ENCODE measurements around the gene SLC26A9. TPM values are rescaled to one million over a fixed set of nuclear protein-coding genes. Genes with fewer than 3 reads are reported as not detected.
A peak's percentile ranks its signal among the peaks of the same experiment; 100 is the strongest.

Gene SLC26A9
- total and polyA plus RNA-seq, 3 experiments from 2014 or later: not detected

- no peaks in the 10 kb centered on the region for H3K36me3 Mint-ChIP-seq
- no peaks in the 10 kb centered on the region for H3K9me3 Mint-ChIP-seq
- Histone ChIP-seq H3K9me3 (ENCODE audit: low read length) (no peaks in the 10 kb centered on the region), H3K4me1 (ENCODE audit: insufficient read depth, low read length) (no peaks in the 10 kb centered on the region), H3K36me3 (ENCODE audit: insufficient read depth, low read length) (no peaks in the 10 kb centered on the region), H3K27ac (ENCODE audit: low read depth, low read length) (no peak overlapping the region), H3K27me3 (ENCODE audit: insufficient read depth, low read length, poor library complexity, severe bottlenecking) (peaks cover 12% of the 10 kb centered on the region), H3K4me3 (ENCODE audit: low read length) (no peak overlapping the region)
- H3K4me1 Mint-ChIP-seq: no peaks in the 10 kb centered on the region
- ChIA-PET POLR2A (no interaction called here), CTCF (no interaction called here)
- H3K27me3 Mint-ChIP-seq: peaks cover 23 to 77% of the 10 kb centered on the region in 2 donors
- no peak overlapping the region for H3K4me3 Mint-ChIP-seq
- no peak for DNase-seq
- peak overlapping the region in 1 of 8 donors; percentile 81 for H3K27ac Mint-ChIP-seq
Measured at GRCh38 chr1:205939690-205940330, 3.4 kb downstream of the SLC26A9 start.

GRCh38 chr1:205938682-205939081, 4.6 kb downstream of the SLC26A9 start:
- ChIA-PET POLR2A (no interaction called here), CTCF (no interaction called here)
- Histone ChIP-seq H3K4me1 (ENCODE audit: insufficient read depth, low read length) (no peaks in the 10 kb centered on the region), H3K27me3 (ENCODE audit: insufficient read depth, low read length, poor library complexity, severe bottlenecking) (peaks cover 10% of the 10 kb centered on the region), H3K9me3 (ENCODE audit: low read length) (no peaks in the 10 kb centered on the region), H3K4me3 (ENCODE audit: low read length) (no peak overlapping the region), H3K27ac (ENCODE audit: low read depth, low read length) (no peak overlapping the region), H3K36me3 (ENCODE audit: insufficient read depth, low read length) (no peaks in the 10 kb centered on the region)
- Mint-ChIP-seq H3K27me3 (peaks cover 21 to 78% of the 10 kb centered on the region in 2 donors), H3K36me3 (no peaks in the 10 kb centered on the region), H3K4me1 (no peaks in the 10 kb centered on the region), H3K9me3 (no peaks in the 10 kb centered on the region), H3K27ac (no peak overlapping the region), H3K4me3 (no peak overlapping the region)
- DNase-seq: no peak

GRCh38 chr1:205936846-205937586, 6.2 kb downstream of the SLC26A9 start:
- ChIA-PET POLR2A (no interaction called here), CTCF (no interaction called here)
- peaks cover 22 to 79% of the 10 kb centered on the region in 2 donors for H3K27me3 Mint-ChIP-seq

GRCh38 chr1:205936311-205936710, 6.9 kb downstream of the SLC26A9 start:
- Mint-ChIP-seq H3K4me3 (no peak overlapping the region), H3K4me1 (no peaks in the 10 kb centered on the region), H3K36me3 (no peaks in the 10 kb centered on the region), H3K9me3 (no peaks in the 10 kb centered on the region), H3K27ac (no peak overlapping the region), H3K27me3 (peaks cover 22 to 75% of the 10 kb centered on the region in 2 donors)
- H3K36me3 ChIP-seq (ENCODE audit: insufficient read depth, low read length): no peaks in the 10 kb centered on the region
- H3K27me3 ChIP-seq (ENCODE audit: insufficient read depth, low read length, poor library complexity, severe bottlenecking): peaks cover 7% of the 10 kb centered on the region
- POLR2A ChIA-PET: no interaction called here
- H3K4me3 ChIP-seq (ENCODE audit: low read length): no peak overlapping the region
- CTCF ChIA-PET: no interaction called here
- no peak overlapping the region for H3K27ac ChIP-seq (ENCODE audit: low read depth, low read length)
- no peaks in the 10 kb centered on the region for H3K4me1 ChIP-seq (ENCODE audit: insufficient read depth, low read length)
- H3K9me3 ChIP-seq (ENCODE audit: low read length): no peaks in the 10 kb centered on the region
- no peak for DNase-seq

More at GRCh38 chr1:205936846-205937586, 6.2 kb downstream of the SLC26A9 start:
- Histone ChIP-seq H3K27me3 (ENCODE audit: insufficient read depth, low read length, poor library complexity, severe bottlenecking) (peaks cover 7% of the 10 kb centered on the region), H3K4me3 (ENCODE audit: low read length) (no peak overlapping the region), H3K36me3 (ENCODE audit: insufficient read depth, low read length) (no peaks in the 10 kb centered on the region), H3K27ac (ENCODE audit: low read depth, low read length) (no peak overlapping the region), H3K9me3 (ENCODE audit: low read length) (no peaks in the 10 kb centered on the region), H3K4me1 (ENCODE audit: insufficient read depth, low read length) (no peaks in the 10 kb centered on the region)
- no peak overlapping the region for H3K27ac Mint-ChIP-seq
- H3K4me1 Mint-ChIP-seq: no peaks in the 10 kb centered on the region
- no peaks in the 10 kb centered on the region for H3K36me3 Mint-ChIP-seq
- H3K9me3 Mint-ChIP-seq: no peaks in the 10 kb centered on the region
- H3K4me3 Mint-ChIP-seq: no peak overlapping the region
- DNase-seq: no peak

GRCh38 chr1:205935869-205936268, 7.4 kb downstream of the SLC26A9 start:
- ChIA-PET POLR2A (no interaction called here), CTCF (no interaction called here)
- H3K36me3 Mint-ChIP-seq: no peaks in the 10 kb centered on the region
- peaks cover 22 to 76% of the 10 kb centered on the region in 2 donors for H3K27me3 Mint-ChIP-seq
- no peak overlapping the region for H3K27ac ChIP-seq (ENCODE audit: low read depth, low read length)
- no peak overlapping the region for H3K27ac Mint-ChIP-seq
- peaks cover 7% of the 10 kb centered on the region for H3K27me3 ChIP-seq (ENCODE audit: insufficient read depth, low read length, poor library complexity, severe bottlenecking)
- no peaks in the 10 kb centered on the region for H3K9me3 Mint-ChIP-seq
- H3K4me3 ChIP-seq (ENCODE audit: low read length): no peak overlapping the region
- DNase-seq: no peak
- H3K4me1 Mint-ChIP-seq: no peaks in the 10 kb centered on the region
- no peaks in the 10 kb centered on the region for H3K4me1 ChIP-seq (ENCODE audit: insufficient read depth, low read length)
- H3K9me3 ChIP-seq (ENCODE audit: low read length): no peaks in the 10 kb centered on the region
- H3K4me3 Mint-ChIP-seq: no peak overlapping the region
- no peaks in the 10 kb centered on the region for H3K36me3 ChIP-seq (ENCODE audit: insufficient read depth, low read length)

- Histone ChIP-seq H3K27ac (ENCODE audit: low read depth, low read length) (no peak overlapping the region), H3K27me3 (ENCODE audit: insufficient read depth, low read length, poor library complexity, severe bottlenecking) (peaks cover 7% of the 10 kb centered on the region), H3K9me3 (ENCODE audit: low read length) (no peaks in the 10 kb centered on the region), H3K4me3 (ENCODE audit: low read length) (no peak overlapping the region), H3K36me3 (ENCODE audit: insufficient read depth, low read length) (no peaks in the 10 kb centered on the region), H3K4me1 (ENCODE audit: insufficient read depth, low read length) (no peaks in the 10 kb centered on the region)
- DNase-seq: no peak
- H3K27ac Mint-ChIP-seq: no peak overlapping the region
- peaks cover 18 to 66% of the 10 kb centered on the region in 2 donors for H3K27me3 Mint-ChIP-seq
- POLR2A ChIA-PET: no interaction called here
- no peaks in the 10 kb centered on the region for H3K36me3 Mint-ChIP-seq
- H3K4me3 Mint-ChIP-seq: no peak overlapping the region
- CTCF ChIA-PET: no interaction called here
- H3K4me1 Mint-ChIP-seq: no peaks in the 10 kb centered on the region
- H3K9me3 Mint-ChIP-seq: no peaks in the 10 kb centered on the region
Measured at GRCh38 chr1:205934788-205935187, 8.5 kb downstream of the SLC26A9 start.

- Histone ChIP-seq H3K9me3 (ENCODE audit: low read length) (no peaks in the 10 kb centered on the region), H3K4me3 (ENCODE audit: low read length) (no peak overlapping the region), H3K27me3 (ENCODE audit: insufficient read depth, low read length, poor library complexity, severe bottlenecking) (peaks cover 7% of the 10 kb centered on the region), H3K4me1 (ENCODE audit: insufficient read depth, low read length) (no peaks in the 10 kb centered on the region), H3K36me3 (ENCODE audit: insufficient read depth, low read length) (no peaks in the 10 kb centered on the region), H3K27ac (ENCODE audit: low read depth, low read length) (no peak overlapping the region)
- Mint-ChIP-seq H3K27ac (no peak overlapping the region), H3K36me3 (no peaks in the 10 kb centered on the region), H3K4me1 (no peaks in the 10 kb centered on the region), H3K27me3 (peaks cover 18 to 61% of the 10 kb centered on the region in 2 donors), H3K9me3 (no peaks in the 10 kb centered on the region), H3K4me3 (no peak overlapping the region)
- ChIA-PET POLR2A (no interaction called here), CTCF (no interaction called here)
- DNase-seq: no peak
Measured at GRCh38 chr1:205933671-205934618, 9.3 kb downstream of the SLC26A9 start.

- no peaks in the 10 kb centered on the region for H3K9me3 ChIP-seq (ENCODE audit: low read length)
Measured at GRCh38 chr1:205932776-205933175, 10.5 kb downstream of the SLC26A9 start.

More at GRCh38 chr1:205932776-205933175, 10.5 kb downstream of the SLC26A9 start:
- ChIA-PET POLR2A (no interaction called here), CTCF (no interaction called here)
- no peak for DNase-seq
- Histone ChIP-seq H3K4me3 (ENCODE audit: low read length) (no peak overlapping the region), H3K4me1 (ENCODE audit: insufficient read depth, low read length) (no peaks in the 10 kb centered on the region), H3K36me3 (ENCODE audit: insufficient read depth, low read length) (no peaks in the 10 kb centered on the region), H3K27ac (ENCODE audit: low read depth, low read length) (no peak overlapping the region), H3K27me3 (ENCODE audit: insufficient read depth, low read length, poor library complexity, severe bottlenecking) (peaks cover 7% of the 10 kb centered on the region)
- Mint-ChIP-seq H3K27me3 (peaks cover 18 to 55% of the 10 kb centered on the region in 2 donors), H3K27ac (no peak overlapping the region), H3K9me3 (no peaks in the 10 kb centered on the region), H3K4me3 (no peak overlapping the region), H3K4me1 (no peaks in the 10 kb centered on the region), H3K36me3 (no peaks in the 10 kb centered on the region)
